GM19468 (cell line): ENCODE measurements around the gene C1orf56.
"Not testable (repeated sequence)": the region's sequence is repeated elsewhere in the genome, so short reads cannot be mapped to it uniquely, and the experiment has no call there.

Experiments used
- ATAC-seq: cut with Tn5 transposase; IDR thresholded peaks from one replicate; pipeline ENCODE4 v1.9.1; 2021; ENCODE audit warnings: mild to moderate bottlenecking, moderate library complexity, moderate number of reproducible peaks; ENCODE audit not compliant: unreplicated experiment; ENCODE audit errors: extremely low read depth

The C1orf56 gene

GRCh38 chr1:151060007-151060656, 12.6 kb downstream of the C1orf56 start, which contains the start of gene MLLT11:
Gene MLLT11, plus strand, starts transcription at chr1:151060397. Its CDS starts 6,828 bp downstream, at chr1:151067225.
- ATAC-seq, result no peak

DNA sequence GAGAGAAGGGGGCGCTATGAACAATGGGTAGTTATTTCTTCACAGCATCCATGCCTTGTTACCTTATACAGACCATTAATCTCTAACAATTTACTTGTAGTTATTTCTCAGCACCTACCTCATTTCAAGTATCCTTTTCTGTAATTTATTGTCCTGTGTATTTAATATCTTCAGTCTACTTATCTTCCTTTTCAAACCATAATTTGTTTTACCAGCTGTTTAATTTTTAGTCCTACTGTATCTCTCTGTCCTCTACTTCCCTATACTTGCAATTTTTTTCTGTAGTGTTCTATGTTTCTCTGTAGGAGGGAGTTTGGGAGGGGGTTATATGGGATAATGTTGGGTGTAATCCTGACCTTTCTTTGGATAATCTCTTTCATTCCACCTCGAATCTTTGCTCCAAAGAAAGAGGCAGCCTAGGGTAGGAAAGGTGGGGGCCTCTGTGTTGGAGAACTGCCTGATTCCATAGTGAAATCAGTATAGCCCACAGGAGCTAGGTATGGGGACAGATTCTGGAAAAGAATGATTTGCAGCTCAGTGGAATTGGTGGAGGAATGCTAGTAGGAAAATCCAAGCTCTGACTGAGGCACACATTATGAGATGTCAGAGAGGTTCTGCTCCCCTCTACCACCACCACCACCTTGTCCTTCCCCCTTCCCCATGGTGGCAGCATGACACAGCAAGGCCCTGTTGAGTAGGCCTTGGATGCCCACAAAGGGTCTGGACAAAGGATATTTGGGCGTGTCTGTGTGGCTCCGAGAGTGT, 13.3 kb downstream of the C1orf56 start:
- no peak for ATAC-seq

DNA sequence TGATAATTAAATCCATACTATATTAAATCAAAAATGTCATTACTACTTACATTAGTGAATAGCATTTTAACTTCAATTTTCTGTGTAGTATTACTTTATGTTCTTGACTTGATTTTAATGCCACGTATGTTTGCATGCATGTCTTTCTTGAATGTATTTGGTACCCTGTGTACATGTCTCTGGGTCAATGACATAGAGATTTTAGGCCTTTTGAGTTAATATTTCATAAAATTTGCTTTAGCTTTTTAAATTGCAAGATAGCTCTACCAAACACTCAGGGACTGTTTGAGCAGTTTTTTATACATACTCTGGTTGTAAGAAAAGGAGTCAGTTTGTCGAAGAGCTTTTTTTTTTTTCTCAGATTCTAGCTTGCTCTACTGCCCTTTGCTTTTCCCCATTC, 14.2 kb downstream of the C1orf56 start:
- no peak for ATAC-seq

DNA sequence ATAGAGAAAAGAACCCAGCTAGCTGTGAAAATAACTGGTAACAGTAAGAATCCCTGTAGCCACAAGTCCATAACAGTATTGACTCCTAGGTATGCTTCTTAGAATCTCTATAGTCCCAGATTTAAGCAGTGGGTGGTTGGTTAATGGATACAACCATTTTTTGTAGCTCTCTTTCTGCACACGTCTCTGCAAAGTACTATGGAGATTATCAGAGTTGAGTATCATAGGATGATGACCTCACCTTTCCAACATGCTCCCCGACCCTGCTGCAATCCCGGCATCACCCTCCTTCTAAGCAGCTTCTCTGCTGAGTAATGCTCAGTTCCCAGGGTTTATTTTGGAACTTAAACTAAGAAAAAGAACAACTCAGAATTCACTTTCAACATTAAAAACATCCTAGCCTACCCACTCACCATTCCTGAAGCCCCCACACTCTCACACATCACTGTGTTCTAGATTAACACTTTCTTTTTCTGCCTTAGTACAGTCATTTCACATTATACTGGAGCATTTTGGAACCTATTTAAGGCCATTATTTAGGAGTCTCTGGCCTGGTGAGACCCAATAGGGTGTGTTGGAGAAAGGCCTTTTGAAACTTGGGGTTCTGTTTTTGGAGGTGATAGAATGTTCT, 15.3 kb downstream of the C1orf56 start:
- no peak for ATAC-seq

- no peak for ATAC-seq
Measured at GRCh38 chr1:151065089-151065645, 17.6 kb downstream of the C1orf56 start.

GRCh38 chr1:151067185-151067584, 19.6 kb downstream of the C1orf56 start:
- no peak for ATAC-seq

DNA sequence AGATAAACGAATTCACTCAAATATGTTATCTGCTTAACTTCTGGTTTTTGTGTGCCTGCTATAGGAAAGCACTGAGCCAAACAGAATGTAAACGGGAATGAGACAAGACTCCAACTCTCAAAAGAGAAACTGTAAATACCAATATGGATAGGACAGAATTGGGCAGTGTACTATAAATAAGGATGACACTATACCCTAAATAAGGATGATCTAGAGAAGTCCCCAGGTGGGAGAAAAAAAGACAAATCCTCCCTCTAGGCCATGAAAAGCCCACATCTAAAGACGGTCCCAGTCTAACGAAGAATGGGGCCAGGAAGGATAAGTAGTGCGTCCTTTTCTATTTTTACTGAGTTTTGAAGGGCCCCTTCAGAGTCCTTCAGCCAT, 21.5 kb downstream of the C1orf56 start:
- ATAC-seq, result no peak

- ATAC-seq, result peak; percentile 23
Measured at GRCh38 chr1:151070474-151071276, 23.1 kb downstream of the C1orf56 start, which contains the start of gene GABPB2. Gene GABPB2, plus strand, starts transcription at chr1:151070761. Its CDS starts 17,429 bp downstream, at chr1:151088190.

DNA sequence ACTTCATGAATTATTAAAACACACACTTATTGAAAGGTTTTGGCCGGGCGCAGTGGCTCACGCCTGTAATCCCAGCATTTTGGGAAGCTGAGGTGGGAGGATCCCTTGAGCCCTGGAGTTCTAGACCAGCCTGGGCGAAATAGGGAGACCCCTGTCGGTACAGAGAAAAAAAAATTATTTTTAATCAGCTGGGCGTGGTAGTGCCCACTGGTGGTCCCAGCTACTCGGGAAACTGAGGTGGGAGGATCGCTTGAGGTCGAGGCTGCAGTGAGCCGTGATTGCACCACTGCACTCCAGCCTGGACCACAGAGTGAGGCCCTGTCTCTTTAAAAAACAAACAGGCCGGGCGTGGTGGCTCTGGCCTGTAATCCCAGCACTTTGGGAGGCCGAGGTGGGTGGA, 24.7 kb downstream of the C1orf56 start:
- no peak for ATAC-seq

GRCh38 chr1:151085953-151086559, 38.5 kb downstream of the C1orf56 start:
- no peak for ATAC-seq

GRCh38 chr1:151097426-151097825, 49.9 kb downstream of the C1orf56 start:
- not testable (repeated sequence) for ATAC-seq

DNA sequence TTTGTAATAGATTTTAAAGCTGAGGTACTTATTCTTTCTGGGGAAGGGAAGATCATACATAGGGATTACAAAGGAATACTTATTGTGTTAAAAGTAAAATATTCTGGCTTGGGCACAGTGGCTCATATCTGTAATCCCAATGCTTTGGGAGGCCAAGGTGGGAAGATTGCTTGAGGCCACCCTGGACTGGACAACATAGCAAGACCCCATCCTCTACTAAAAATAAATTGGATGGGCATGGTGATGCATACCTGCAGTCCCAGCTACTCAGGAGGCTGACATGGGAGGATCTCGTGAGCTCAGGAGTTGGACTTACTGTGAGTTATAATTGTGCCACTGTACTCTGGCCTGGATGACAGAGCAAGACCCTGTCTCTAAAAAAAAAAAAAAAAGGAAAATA, 50.6 kb downstream of the C1orf56 start:
- no peak for ATAC-seq
